Right forelimb (tissue), 1 donor: ENCODE data around the gene SLC36A4.
"Not testable (repeated sequence)": the region's sequence is repeated elsewhere in the genome, so short reads cannot be mapped to it uniquely, and the experiment has no call there.

Experiments
- DNase-seq: peaks from one replicate; pipeline ENCODE4 v3.0.0-alpha.2; 2018

SLC36A4 gene

GRCh38 chr11:93117565-93117964 lies 80.2 kb downstream of the SLC36A4 start:
- DNase-seq, result no peak

DNA sequence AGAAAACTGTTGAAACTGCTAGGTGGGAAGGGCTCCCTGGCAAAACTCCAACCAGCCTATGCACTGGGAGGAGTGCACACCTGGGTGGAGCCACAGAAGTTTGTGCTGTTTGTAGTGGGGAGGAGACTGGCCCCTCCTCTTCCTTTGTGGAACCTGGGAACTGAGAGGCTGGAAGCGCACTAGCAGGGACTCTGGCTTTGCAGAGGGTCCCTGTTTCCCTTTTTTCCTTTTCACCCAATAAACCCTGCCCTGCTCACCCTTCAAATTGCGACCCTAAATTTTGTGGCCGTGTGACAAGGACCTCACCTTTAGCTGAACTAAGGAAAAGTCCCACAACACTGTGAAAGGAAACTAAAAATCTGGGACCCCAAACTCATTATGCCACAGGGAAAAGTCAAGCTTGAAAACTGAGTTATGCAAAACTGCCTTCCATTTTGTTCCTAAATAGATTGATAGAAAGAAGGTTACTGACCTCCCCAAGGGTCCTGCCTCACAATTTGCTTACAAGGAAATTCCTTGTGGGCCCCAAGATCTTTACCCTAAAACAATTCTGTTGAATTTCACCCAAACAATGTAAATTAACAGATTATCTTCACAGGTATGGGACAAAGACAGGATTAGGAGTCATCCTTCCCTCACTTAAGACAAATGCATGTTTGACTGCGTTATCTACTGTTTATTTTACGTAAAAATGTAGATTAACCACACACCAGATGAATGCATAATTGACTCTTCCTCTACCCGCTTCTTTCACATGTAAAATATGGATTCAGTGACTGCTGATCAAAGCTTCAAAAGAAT lies 81.0 kb downstream of the SLC36A4 start:
- no peak for DNase-seq

- DNase-seq, result no peak
Observed at GRCh38 chr11:93114304-93114703, 83.5 kb downstream of the SLC36A4 start.

GRCh38 chr11:93113824-93114223 lies 84.0 kb downstream of the SLC36A4 start:
- no peak for DNase-seq

- not testable (repeated sequence) for DNase-seq
Observed at GRCh38 chr11:93111147-93111546, 86.6 kb downstream of the SLC36A4 start.

GRCh38 chr11:93100211-93100610 lies 97.6 kb downstream of the SLC36A4 start:
- DNase-seq, result no peak

DNA sequence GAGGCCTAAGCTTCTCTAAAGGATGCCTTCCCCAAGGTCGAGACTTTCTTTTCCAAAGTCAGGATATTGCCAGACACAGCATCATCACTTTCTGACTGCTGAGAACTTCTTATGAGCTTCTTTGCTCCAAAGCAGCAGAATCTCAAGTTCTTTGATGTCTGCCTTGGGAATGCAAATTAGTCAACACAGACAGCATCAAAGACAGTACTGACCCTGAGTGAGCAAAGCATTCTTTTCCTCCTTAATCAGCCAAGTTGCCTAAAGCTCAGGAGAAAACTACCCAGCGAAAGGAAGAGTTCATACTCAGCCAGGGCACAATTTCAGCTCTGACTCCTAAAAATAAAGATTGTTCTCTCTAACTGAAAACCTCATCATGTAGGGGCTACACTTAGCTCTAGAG lies 98.0 kb downstream of the SLC36A4 start:
- DNase-seq, result no peak
